Endothelial cell of umbilical vein (primary cell): Measurements from ENCODE around the gene RYR2. TPM values are rescaled to one million over a fixed set of nuclear protein-coding genes. Genes with fewer than 3 reads are reported as not detected.

Experiments
- BruUV-seq: library from RNA; stranded (reverse); fragments of 400-500 nt; replicated peaks from 2 replicates; lab custom pipeline; 2021; lab: Mats Ljungman, UMichigan
- CTCF ChIA-PET: fragments of 300-600, 350-600 bp; sonication (Branson Sonifier 250); formaldehyde crosslinking; loops from one replicate; lab custom pipeline; 2021; ENCODE audit warnings: antibody characterized with exemption, inconsistent platforms; lab: Charles Lee
- POLR2A ChIA-PET: fragments of 300-600, 350-600 bp; sonication (Branson Sonifier 250); formaldehyde crosslinking; loops from one replicate; lab custom pipeline; 2021; ENCODE audit warnings: antibody characterized with exemption, inconsistent platforms; lab: Charles Lee
- DNase-seq: peaks from one replicate; pipeline ENCODE4 v3.0.0-alpha.2; 2011; ENCODE audit warnings: low read depth, low spot score
- FAIRE-seq: peaks from 2 replicates; lab custom pipeline; 2011; peaks lifted over from hg19 to GRCh38; lab: Jason Lieb, UNC
- H2AFZ ChIP-seq: 2 replicates; pipeline ENCODE4 v1.6.0; 2012; ENCODE audit warnings: low read depth, low read length, control low read depth, inconsistent platforms
- H3K27ac ChIP-seq: 2 replicates; pipeline ENCODE4 v1.5.1; 2011; ENCODE audit warnings: low read depth, mild to moderate bottlenecking, control low read depth, low read length, moderate library complexity; ENCODE audit not compliant: insufficient read depth
- H3K27me3 ChIP-seq, 2 experiments: 2 replicates each; pipeline versions ENCODE4 v1.6.0 to v1.6.1; 2011; ENCODE audit warnings: low read length in 2 of 2, mixed read lengths in 1 of 2; ENCODE audit not compliant: control insufficient read depth in 2 of 2, insufficient read depth in 2 of 2
- H3K36me3 ChIP-seq, 2 experiments: 2 replicates in 1 of 2; 3 replicates in 1 of 2; pipeline ENCODE4 v1.5.1; 2011; ENCODE audit warnings: low read length in 2 of 2, mild to moderate bottlenecking in 1 of 2, moderate library complexity in 1 of 2; ENCODE audit not compliant: control insufficient read depth in 2 of 2, insufficient read depth in 2 of 2; ENCODE audit errors: extremely low read depth in 1 of 2
- H3K4me1 ChIP-seq: 3 replicates; pipeline ENCODE4 v1.5.1; 2011; ENCODE audit warnings: mild to moderate bottlenecking, low read length; ENCODE audit not compliant: control insufficient read depth, insufficient read depth; ENCODE audit errors: extremely low read depth
- H3K4me2 ChIP-seq: 2 replicates; pipeline ENCODE4 v1.6.1; 2011; ENCODE audit warnings: low read length, control low read depth, mixed read lengths; ENCODE audit not compliant: insufficient read depth
- H3K4me3 ChIP-seq, 3 experiments: fragments of 200-600 bp in 1 of 3; sonication (generic), shearing (Covaris generic) in 1 of 3; replicated peaks in 1 of 3; 2 replicates each; pipeline ENCODE4 v1.5.1; 2011 to 2016; ENCODE audit warnings: control low read depth in 3 of 3, low read length in 3 of 3, mild to moderate bottlenecking in 2 of 3, inconsistent platforms in 1 of 3, low read depth in 1 of 3, moderate library complexity in 1 of 3; ENCODE audit not compliant: insufficient read depth in 1 of 3
- H3K79me2 ChIP-seq: 2 replicates; pipeline ENCODE4 v1.6.0; 2012; ENCODE audit warnings: low read length, inconsistent platforms; ENCODE audit not compliant: control insufficient read depth, insufficient read depth
- H3K9ac ChIP-seq: replicated peaks from 2 replicates; pipeline ENCODE3; 2011; ENCODE audit warnings: low read length, control low read depth; ENCODE audit not compliant: insufficient read depth; ENCODE audit errors: extremely low read depth
- H3K9me1 ChIP-seq: replicated peaks from 3 replicates; pipeline ENCODE4 v1.6.0; 2011; ENCODE audit warnings: mild to moderate bottlenecking, low read length; ENCODE audit not compliant: control insufficient read depth, insufficient read depth; ENCODE audit errors: extremely low read depth
- H3K9me3 ChIP-seq: replicated peaks from 2 replicates; pipeline ENCODE4 v1.5.1; 2012; ENCODE audit warnings: low read length, inconsistent platforms; ENCODE audit not compliant: control insufficient read depth, insufficient read depth
- H4K20me1 ChIP-seq: replicated peaks from 2 replicates; pipeline ENCODE3; 2011; ENCODE audit warnings: mild to moderate bottlenecking, low read length; ENCODE audit not compliant: control insufficient read depth, insufficient read depth; ENCODE audit errors: extremely low read depth
- JUN ChIP-seq: IDR thresholded peaks from 2 replicates; pipeline ENCODE4 v1.6.1; 2011; ENCODE audit warnings: borderline replicate concordance, low read depth; ENCODE audit not compliant: insufficient read length, insufficient read depth
- POLR2A ChIP-seq: IDR thresholded peaks from 2 replicates; pipeline ENCODE4 v1.6.1; 2012; ENCODE audit warnings: low read depth, mild to moderate bottlenecking, control low read depth, low read length
- POLR2AphosphoS5 ChIP-seq: IDR thresholded peaks from 2 replicates; pipeline ENCODE4 v1.6.1; 2012; ENCODE audit warnings: low read depth, mild to moderate bottlenecking, control low read depth, low read length, moderate library complexity; ENCODE audit not compliant: insufficient read depth
- dilution Hi-C: fragments of 300-500 bp; cut with MboI; formaldehyde crosslinking; loops from one replicate; pipeline ENCODE4 v1.15.0; 2019; ENCODE audit warnings: low sequenced_read_pairs; ENCODE audit not compliant: extremely low pct_ligation_motif_present
- intact Hi-C: fragments of 100-400 bp; cut with micrococcal nuclease; formaldehyde crosslinking; loops from one replicate; pipeline ENCODE4 v1.10.0; 2022
- polyA plus RNA-seq, 4 experiments: library from polyadenylated mRNA; depleted of rRNA in 3 of 4; stranded (reverse) in 3 of 4; unstranded in 1 of 4; fragments of >200 nt; gene quantifications; 2 replicates each; pipeline versions ENCODE4 v1.2.1 to v1.2.3, GENCODE V29; 2011 to 2012; ENCODE audit warnings: missing spikeins in 1 of 4
- total RNA-seq: library from RNA; stranded (reverse); gene quantifications from 2 replicates; pipeline ENCODE4 v1.2.3, GENCODE V29; 2021

The RYR2 gene
- total and polyA plus RNA-seq, 2 donors (not counting 3 experiments of a cell fraction or from before 2014, with no cell fraction given) = not detected

- no peak for FAIRE-seq
- BruUV-seq = no TSS peak
Measured at GRCh38 chr1:237287876-237288521, 246.0 kb downstream of the RYR2 start.

GRCh38 chr1:237293804-237294203 is 251.8 kb downstream of the RYR2 start:
- no peaks in the 10 kb centered on the region for H3K4me1 ChIP-seq
- H3K9ac ChIP-seq = no peak overlapping the region
- no peaks in the 10 kb centered on the region for H3K9me1 ChIP-seq
- FAIRE-seq = no peak
- no peaks in the 10 kb centered on the region for H4K20me1 ChIP-seq
- BruUV-seq = no TSS peak
- TF ChIP-seq POLR2AphosphoS5 = no peak
- H2AFZ ChIP-seq = no peak overlapping the region
- no peaks in the 10 kb centered on the region for H3K79me2 ChIP-seq
- H3K4me3 ChIP-seq = no peak overlapping the region
- no peaks in the 10 kb centered on the region for H3K27me3 ChIP-seq
- no peaks in the 10 kb centered on the region for H3K9me3 ChIP-seq
- no peak overlapping the region for H3K27ac ChIP-seq
- no peak overlapping the region for H3K4me2 ChIP-seq
- dilution Hi-C loops = no loop called here
- ChIA-PET POLR2A (no interaction called here), CTCF (no interaction called here)
- DNase-seq = no peak
- intact Hi-C loops = no loop called here
- no peaks in the 10 kb centered on the region for H3K36me3 ChIP-seq

More at GRCh38 chr1:237287876-237288521, 246.0 kb downstream of the RYR2 start:
- peaks cover 2% of the 10 kb centered on the region for H3K9me3 ChIP-seq
- no peak overlapping the region for H3K4me2 ChIP-seq
- H3K9ac ChIP-seq = no peak overlapping the region
- no peaks in the 10 kb centered on the region for H3K9me1 ChIP-seq
- ChIA-PET CTCF (no interaction called here), POLR2A (no interaction called here)
- intact Hi-C loops = no loop called here
- no peaks in the 10 kb centered on the region for H3K36me3 ChIP-seq
- no peak overlapping the region for H2AFZ ChIP-seq
- H3K27me3 ChIP-seq = no peaks in the 10 kb centered on the region
- dilution Hi-C loops = no loop called here
- DNase-seq = no peak
- H3K27ac ChIP-seq = no peak overlapping the region
- no peaks in the 10 kb centered on the region for H4K20me1 ChIP-seq
- H3K4me3 ChIP-seq = no peak overlapping the region
- TF ChIP-seq POLR2A (no peak), POLR2AphosphoS5 (no peak), JUN (no peak)
- no peaks in the 10 kb centered on the region for H3K79me2 ChIP-seq
- H3K4me1 ChIP-seq = no peaks in the 10 kb centered on the region
